GM12873 (cell line): ENCODE measurements around the gene ELK3.

ENCODE experiments used
- TF ChIP-seq, protein P1 (sequence below): IDR thresholded peaks from 2 replicates; pipeline ENCODE4 v1.5.1; 2012; ENCODE audit warnings: low read depth, mild to moderate bottlenecking, moderate library complexity, low read length, control low read depth; ENCODE audit not compliant: insufficient read depth; ENCODE audit errors: missing control alignments

The ELK3 gene

DNA sequence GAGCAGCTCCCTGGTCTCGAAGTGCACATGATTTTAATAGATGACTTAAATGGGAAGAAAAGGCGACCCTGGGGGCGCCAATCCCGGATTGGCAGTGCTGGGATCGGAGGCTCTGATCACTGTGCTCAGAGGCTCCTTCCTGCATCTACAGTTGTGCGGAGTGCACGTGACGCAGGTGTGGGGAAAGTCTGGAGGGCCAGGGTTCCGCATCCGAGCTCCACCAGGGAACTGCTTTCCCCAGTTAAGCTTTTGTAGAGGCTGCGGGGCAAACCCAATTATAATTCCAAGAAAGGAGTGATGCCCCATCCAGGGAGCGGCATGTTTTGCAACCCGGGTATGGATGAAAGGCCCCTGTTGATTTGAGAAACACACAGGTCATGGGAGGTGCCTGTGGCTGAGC lies 36.5 kb downstream of the ELK3 start:
- TF ChIP-seq, protein P1, sequence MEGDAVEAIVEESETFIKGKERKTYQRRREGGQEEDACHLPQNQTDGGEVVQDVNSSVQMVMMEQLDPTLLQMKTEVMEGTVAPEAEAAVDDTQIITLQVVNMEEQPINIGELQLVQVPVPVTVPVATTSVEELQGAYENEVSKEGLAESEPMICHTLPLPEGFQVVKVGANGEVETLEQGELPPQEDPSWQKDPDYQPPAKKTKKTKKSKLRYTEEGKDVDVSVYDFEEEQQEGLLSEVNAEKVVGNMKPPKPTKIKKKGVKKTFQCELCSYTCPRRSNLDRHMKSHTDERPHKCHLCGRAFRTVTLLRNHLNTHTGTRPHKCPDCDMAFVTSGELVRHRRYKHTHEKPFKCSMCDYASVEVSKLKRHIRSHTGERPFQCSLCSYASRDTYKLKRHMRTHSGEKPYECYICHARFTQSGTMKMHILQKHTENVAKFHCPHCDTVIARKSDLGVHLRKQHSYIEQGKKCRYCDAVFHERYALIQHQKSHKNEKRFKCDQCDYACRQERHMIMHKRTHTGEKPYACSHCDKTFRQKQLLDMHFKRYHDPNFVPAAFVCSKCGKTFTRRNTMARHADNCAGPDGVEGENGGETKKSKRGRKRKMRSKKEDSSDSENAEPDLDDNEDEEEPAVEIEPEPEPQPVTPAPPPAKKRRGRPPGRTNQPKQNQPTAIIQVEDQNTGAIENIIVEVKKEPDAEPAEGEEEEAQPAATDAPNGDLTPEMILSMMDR: no peak

DNA sequence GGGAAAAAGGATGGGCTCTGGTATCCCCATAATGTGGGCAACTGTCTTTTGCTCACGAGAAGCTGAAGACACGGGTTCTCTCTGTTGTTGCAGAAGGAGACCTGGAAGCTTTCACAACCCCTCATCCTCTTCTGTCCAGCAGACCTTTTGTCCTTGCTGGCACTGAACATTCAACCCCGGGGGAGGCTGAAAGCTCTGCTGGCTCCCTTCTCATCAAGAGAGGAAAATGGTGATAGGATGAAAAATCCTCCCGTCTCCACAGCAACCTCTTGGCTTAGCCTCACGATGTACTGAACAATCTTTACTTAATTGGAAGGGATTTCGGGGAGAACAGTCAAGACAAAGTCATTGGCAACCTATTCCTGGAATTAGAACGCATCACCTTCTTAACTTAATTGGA lies 39.0 kb downstream of the ELK3 start:
- TF ChIP-seq, protein P1: no peak

DNA sequence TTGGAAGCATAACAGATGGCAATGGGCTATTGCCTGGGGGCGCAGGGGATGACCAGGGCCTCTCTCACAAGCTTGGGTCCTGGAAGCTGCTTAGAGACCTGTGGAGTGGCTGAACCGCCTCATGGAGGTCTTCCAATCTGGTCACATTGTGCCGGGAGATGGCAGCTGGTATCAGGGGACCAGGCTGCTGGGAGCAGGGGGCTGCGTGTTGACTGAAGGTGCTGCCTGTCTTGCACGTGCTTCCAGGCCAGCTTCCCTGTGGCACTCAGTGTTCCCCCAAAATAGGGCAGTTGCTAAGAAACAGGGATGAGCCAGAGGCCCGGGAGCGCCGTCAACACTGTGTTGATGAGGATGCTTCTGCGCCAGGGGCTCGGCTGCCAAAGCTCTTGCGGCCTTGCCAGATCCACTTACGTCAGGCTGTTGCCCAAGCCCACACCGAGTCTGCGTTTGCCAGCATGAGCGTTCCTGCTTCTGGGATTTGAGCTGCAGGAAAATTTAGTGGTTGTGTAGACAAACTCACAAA lies 39.8 kb downstream of the ELK3 start:
- TF ChIP-seq, protein P1: no peak

DNA sequence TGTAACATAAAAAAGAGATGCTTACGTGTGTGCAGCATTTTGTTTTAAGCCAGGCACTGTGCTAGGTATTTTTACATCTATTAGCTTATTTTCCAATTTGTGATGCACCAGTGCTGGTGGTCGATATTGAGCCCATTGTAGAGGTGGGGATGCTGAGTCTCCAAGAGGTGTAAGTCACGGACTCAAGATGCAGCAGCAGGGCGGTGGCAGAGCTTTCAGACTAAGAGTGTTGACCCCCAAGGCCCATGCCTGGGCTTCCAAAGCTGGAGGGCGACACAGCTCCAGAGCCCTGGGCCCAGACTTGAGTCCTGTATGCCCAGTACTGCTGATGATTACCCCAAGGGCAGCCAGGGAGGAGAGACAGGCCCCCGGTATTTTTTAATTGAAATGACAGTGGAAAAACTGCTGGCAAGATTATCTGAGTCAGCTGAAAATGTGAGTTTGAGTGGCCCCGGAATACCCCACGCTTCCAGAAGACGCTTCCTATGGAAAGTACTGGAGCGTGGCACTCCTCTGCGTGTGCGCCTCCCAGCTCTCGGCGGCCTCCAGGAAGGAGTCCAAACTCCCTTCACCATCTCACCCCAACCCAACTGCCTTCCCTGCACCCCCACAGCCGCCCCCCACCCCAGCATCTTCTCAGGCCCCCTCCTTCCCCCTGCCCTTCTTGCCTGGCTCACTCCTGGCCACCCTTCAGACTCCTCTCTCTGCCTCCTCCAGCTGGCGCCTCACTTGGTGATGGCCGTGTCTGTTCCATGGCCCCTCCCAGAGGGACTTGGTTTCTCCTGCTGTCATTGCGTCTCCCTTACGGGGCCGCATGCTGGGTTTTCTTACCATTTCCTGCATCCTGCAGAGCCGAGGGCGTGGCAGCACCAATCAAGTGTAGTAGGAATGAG lies 40.7 kb downstream of the ELK3 start:
- TF ChIP-seq, protein P1: no peak

DNA sequence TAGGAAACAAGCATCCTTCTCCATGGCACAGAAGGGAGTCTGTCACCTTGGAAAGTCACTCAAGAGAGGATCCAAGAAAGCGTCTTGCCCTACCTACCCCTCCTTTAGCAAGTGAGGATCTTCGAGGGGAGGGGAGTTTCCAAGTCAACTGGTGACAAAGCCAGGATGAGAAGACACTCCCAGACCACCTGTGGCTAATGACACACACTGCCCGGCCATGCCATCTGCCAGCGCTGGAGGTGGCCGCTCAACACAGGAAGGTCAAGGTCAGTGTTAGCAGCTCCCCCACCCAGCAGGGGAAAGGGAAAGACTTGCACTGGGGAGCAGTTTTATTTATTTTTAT lies 41.3 kb downstream of the ELK3 start:
- TF ChIP-seq, protein P1: no peak

DNA sequence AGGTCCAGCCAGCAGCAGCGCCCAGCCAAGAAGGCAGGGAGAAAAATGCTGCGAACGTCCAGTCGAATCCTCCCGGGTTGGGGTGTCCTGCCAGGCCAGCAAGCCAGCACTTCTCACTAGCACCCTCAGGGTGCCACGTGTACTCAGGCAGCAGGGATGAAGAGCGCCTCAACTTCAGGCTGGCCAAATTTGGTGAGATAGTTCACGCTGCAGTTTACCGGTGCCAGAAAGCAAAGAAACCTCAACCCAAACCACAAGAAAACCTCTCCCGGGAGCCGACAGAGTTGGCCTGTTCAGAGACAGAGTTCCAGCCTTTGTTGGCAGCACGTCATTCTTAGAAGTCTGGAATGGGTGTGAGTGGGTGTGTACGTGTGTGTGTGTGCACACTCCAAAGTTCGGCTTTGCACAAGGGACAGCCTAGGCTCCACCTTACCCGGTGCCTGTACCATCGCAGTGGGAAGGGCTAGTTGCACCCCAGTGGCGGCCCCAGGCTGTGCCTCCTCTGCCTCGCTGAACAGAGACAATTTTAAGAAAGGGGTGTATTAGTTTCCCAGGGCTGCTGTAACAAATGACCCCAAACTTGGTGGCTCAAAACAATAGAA lies 42.1 kb downstream of the ELK3 start:
- TF ChIP-seq, protein P1: peak; percentile 12

DNA sequence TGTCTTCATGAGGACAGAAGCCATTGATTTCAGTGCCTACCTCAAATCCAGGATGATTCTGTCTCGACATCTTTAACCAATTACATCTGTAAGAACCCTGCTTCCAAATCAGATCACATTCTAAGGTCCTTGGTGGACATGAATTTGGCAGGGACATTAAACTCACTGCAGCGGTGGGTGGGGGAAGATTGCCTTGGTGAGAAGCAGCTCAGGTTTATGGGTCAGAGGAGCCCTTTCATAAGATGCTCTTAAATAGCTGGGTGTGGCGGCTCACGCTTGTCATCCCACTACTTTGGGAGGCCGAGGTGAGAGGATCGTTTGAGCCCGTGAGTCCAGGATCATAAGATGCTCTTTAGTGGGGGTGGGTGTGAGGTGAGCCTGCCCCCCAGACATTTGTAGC lies 42.9 kb downstream of the ELK3 start:
- TF ChIP-seq, protein P1: no peak
